BLaER1 (cell line): Measurements from ENCODE around the gene MT1E.
"Not testable (repeated sequence)": the region's sequence is repeated elsewhere in the genome, so short reads cannot be mapped to it uniquely, and the experiment has no call there.

Experiments
- H3K27ac ChIP-seq: shearing (Covaris generic); formaldehyde crosslinking; 2 replicates; pipeline ENCODE4 v1.8.1; 2022
- H3K27me3 ChIP-seq: shearing (Covaris generic); formaldehyde crosslinking; 2 replicates; pipeline ENCODE4 v1.8.1; 2022
- H3K36me3 ChIP-seq: shearing (Covaris generic); formaldehyde crosslinking; 2 replicates; pipeline ENCODE4 v1.8.1; 2022
- H3K4me1 ChIP-seq: shearing (Covaris generic); formaldehyde crosslinking; 2 replicates; pipeline ENCODE4 v1.8.1; 2022
- H3K4me2 ChIP-seq: shearing (Covaris generic); formaldehyde crosslinking; 2 replicates; pipeline ENCODE4 v1.8.1; 2022
- H3K4me3 ChIP-seq: shearing (Covaris generic); formaldehyde crosslinking; 2 replicates; pipeline ENCODE4 v1.8.1; 2022
- H3K9ac ChIP-seq: shearing (Covaris generic); formaldehyde crosslinking; 2 replicates; pipeline ENCODE4 v1.8.1; 2022
- H3K9me3 ChIP-seq: shearing (Covaris generic); formaldehyde crosslinking; 2 replicates; pipeline ENCODE4 v1.8.1; 2022
- H4K20me1 ChIP-seq: shearing (Covaris generic); formaldehyde crosslinking; 2 replicates; pipeline ENCODE4 v1.8.1; 2022
- Cebpa-rat ChIP-seq: shearing (Covaris generic); IDR thresholded peaks from 2 replicates; pipeline ENCODE4 v1.8.1; 2022

Gene MT1E

GRCh38 chr16:56614549-56614991, 11.0 kb upstream of the MT1E start:
- H3K36me3 ChIP-seq: no peaks in the 10 kb centered on the region
- H3K4me3 ChIP-seq: no peak overlapping the region
- H3K4me2 ChIP-seq: no peak overlapping the region
- no peak overlapping the region for H3K9ac ChIP-seq
- no peak for TF ChIP-seq Cebpa-rat
- peaks cover 7% of the 10 kb centered on the region; the same call in 1 of the 2 replicates for H4K20me1 ChIP-seq
- no peak overlapping the region for H3K27ac ChIP-seq
- H3K27me3 ChIP-seq: peaks cover 48% of the 10 kb centered on the region
- peaks cover 22% of the 10 kb centered on the region for H3K4me1 ChIP-seq
- H3K9me3 ChIP-seq: no peaks in the 10 kb centered on the region

- Histone ChIP-seq H3K36me3 (no peaks in the 10 kb centered on the region), H3K27me3 (peaks cover 55% of the 10 kb centered on the region), H3K4me2 (no peak overlapping the region), H3K9me3 (no peaks in the 10 kb centered on the region), H3K4me1 (peaks cover 14% of the 10 kb centered on the region), H3K9ac (no peak overlapping the region), H3K27ac (no peak overlapping the region), H3K4me3 (no peak overlapping the region), H4K20me1 (peaks cover 7% of the 10 kb centered on the region; the same call in 1 of the 2 replicates)
- no peak for TF ChIP-seq Cebpa-rat
These were observed 10.2 kb upstream of the MT1E start for GRCh38 chr16:56615353-56615752.

GRCh38 chr16:56616608-56617211, 8.9 kb upstream of the MT1E start:
- Histone ChIP-seq H3K36me3 (no peaks in the 10 kb centered on the region), H3K4me1 (peaks cover under 1% of the 10 kb centered on the region; the same call in 1 of the 2 replicates), H3K9ac (no peak overlapping the region), H3K27ac (no peak overlapping the region), H3K27me3 (peaks cover 63% of the 10 kb centered on the region), H3K4me2 (no peak overlapping the region), H3K9me3 (no peaks in the 10 kb centered on the region), H4K20me1 (peaks cover 7% of the 10 kb centered on the region; the same call in 1 of the 2 replicates), H3K4me3 (no peak overlapping the region)
- no peak for TF ChIP-seq Cebpa-rat

- Histone ChIP-seq H3K4me1 (no peaks in the 10 kb centered on the region), H3K27ac (no peak overlapping the region), H3K36me3 (no peaks in the 10 kb centered on the region), H3K4me3 (no peak overlapping the region), H4K20me1 (peaks cover 7% of the 10 kb centered on the region; the same call in 1 of the 2 replicates), H3K4me2 (no peak overlapping the region), H3K9me3 (no peaks in the 10 kb centered on the region), H3K27me3 (peaks cover 63% of the 10 kb centered on the region), H3K9ac (no peak overlapping the region)
- no peak for TF ChIP-seq Cebpa-rat
These were observed 8.1 kb upstream of the MT1E start for GRCh38 chr16:56617212-56618085.

GRCh38 chr16:56618138-56618537, 7.4 kb upstream of the MT1E start:
- Histone ChIP-seq H3K4me2 (no peak overlapping the region), H3K4me3 (no peak overlapping the region), H3K9me3 (no peaks in the 10 kb centered on the region), H3K4me1 (no peaks in the 10 kb centered on the region), H3K36me3 (no peaks in the 10 kb centered on the region), H3K9ac (no peak overlapping the region), H3K27ac (no peak overlapping the region), H3K27me3 (peaks cover 65% of the 10 kb centered on the region), H4K20me1 (peaks cover 7% of the 10 kb centered on the region; the same call in 1 of the 2 replicates)
- no peak for TF ChIP-seq Cebpa-rat

- no peak for TF ChIP-seq Cebpa-rat
- H3K27me3 ChIP-seq: peaks cover 79% of the 10 kb centered on the region
These were observed 5.2 kb upstream of the MT1E start for GRCh38 chr16:56620339-56620897.

GRCh38 chr16:56621665-56622445, 3.7 kb upstream of the MT1E start:
- H3K4me1 ChIP-seq: peaks cover 11% of the 10 kb centered on the region
- not testable (repeated sequence) for H3K9ac ChIP-seq, H3K27ac ChIP-seq, H3K4me2 ChIP-seq, H3K36me3 ChIP-seq, H3K9me3 ChIP-seq, H3K4me3 ChIP-seq
- peaks cover 31% of the 10 kb centered on the region; the same call in 1 of the 2 replicates for H4K20me1 ChIP-seq
- H3K27me3 ChIP-seq: peaks cover 80% of the 10 kb centered on the region

More at GRCh38 chr16:56620339-56620897, 5.2 kb upstream of the MT1E start:
- no peaks in the 10 kb centered on the region for H3K9me3 ChIP-seq
- no peak overlapping the region for H3K4me2 ChIP-seq
- H4K20me1 ChIP-seq: peaks cover 17% of the 10 kb centered on the region; the same call in 1 of the 2 replicates
- H3K4me3 ChIP-seq: no peak overlapping the region
- no peak overlapping the region for H3K27ac ChIP-seq
- no peaks in the 10 kb centered on the region for H3K36me3 ChIP-seq
- H3K4me1 ChIP-seq: peaks cover 4% of the 10 kb centered on the region
- H3K9ac ChIP-seq: no peak overlapping the region

- Histone ChIP-seq H4K20me1 (peaks cover 25% of the 10 kb centered on the region; the same call in 1 of the 2 replicates), H3K27me3 (peaks cover 80% of the 10 kb centered on the region), H3K4me1 (peaks cover 11% of the 10 kb centered on the region)
- H3K9ac ChIP-seq, H3K9me3 ChIP-seq, H3K4me3 ChIP-seq, H3K4me2 ChIP-seq, H3K36me3 ChIP-seq, H3K27ac ChIP-seq: not testable (repeated sequence)
These were observed 2.4 kb upstream of the MT1E start for GRCh38 chr16:56623184-56623583.

- Histone ChIP-seq H3K27me3 (peaks cover 80% of the 10 kb centered on the region), H3K27ac (no peak overlapping the region), H3K36me3 (no peaks in the 10 kb centered on the region), H3K4me1 (peaks cover 11% of the 10 kb centered on the region), H3K4me3 (no peak overlapping the region), H3K9ac (no peak overlapping the region), H4K20me1 (peaks cover 25% of the 10 kb centered on the region; the same call in 1 of the 2 replicates), H3K4me2 (no peak overlapping the region), H3K9me3 (no peaks in the 10 kb centered on the region)
- TF ChIP-seq Cebpa-rat: no peak
These were observed 1.9 kb upstream of the MT1E start for GRCh38 chr16:56623637-56624036.
